Keratinocyte (primary cell): Measurements from ENCODE around the gene ZMYM2. TPM values are rescaled to one million over a fixed set of nuclear protein-coding genes. Genes with fewer than 3 reads are reported as not detected.

ENCODE experiments used
- DNase-seq: peaks from one replicate; pipeline ENCODE4 v3.0.0-alpha.2; 2011; ENCODE audit warnings: low read depth, missing footprints, low spot score
- FAIRE-seq: peaks from 2 replicates; lab custom pipeline; 2011; peaks lifted over from hg19 to GRCh38; lab: Jason Lieb, UNC
- H2AFZ ChIP-seq: 2 replicates; pipeline ENCODE4 v1.6.0; 2012; ENCODE audit warnings: low read length, control low read depth, inconsistent platforms; ENCODE audit not compliant: control insufficient read depth
- H3K27ac ChIP-seq: 2 replicates; pipeline ENCODE4 v1.5.1; 2011; ENCODE audit warnings: low read length; ENCODE audit not compliant: control insufficient read depth, insufficient read depth
- H3K27me3 ChIP-seq: 3 replicates; pipeline ENCODE4 v1.6.0; 2011; ENCODE audit warnings: low read length; ENCODE audit not compliant: control insufficient read depth, insufficient read depth; ENCODE audit errors: extremely low read depth
- H3K36me3 ChIP-seq, 2 experiments: 2 replicates in 1 of 2; 3 replicates in 1 of 2; pipeline ENCODE4 v1.5.1; 2011; ENCODE audit warnings: low read length in 2 of 2, mild to moderate bottlenecking in 1 of 2; ENCODE audit not compliant: control insufficient read depth in 2 of 2, insufficient read depth in 2 of 2; ENCODE audit errors: extremely low read depth in 1 of 2
- H3K4me1 ChIP-seq: 3 replicates; pipeline ENCODE4 v1.5.1; 2011; ENCODE audit warnings: low read length; ENCODE audit not compliant: control insufficient read depth, insufficient read depth; ENCODE audit errors: extremely low read depth
- H3K4me2 ChIP-seq: 3 replicates; pipeline ENCODE4 v1.6.0; 2011; ENCODE audit warnings: low read depth, low read length; ENCODE audit not compliant: control insufficient read depth, insufficient read depth; ENCODE audit errors: extremely low read depth
- H3K4me3 ChIP-seq, 3 experiments: fragments of 200-600 bp in 1 of 3; sonication (generic) in 1 of 3; 2 replicates in 2 of 3; 3 replicates in 1 of 3; pipeline ENCODE4 v1.5.1; 2011 to 2016; ENCODE audit warnings: low read length in 3 of 3, mild to moderate bottlenecking in 3 of 3, control low read depth in 2 of 3, inconsistent platforms in 1 of 3, low read depth in 1 of 3, mixed read lengths in 1 of 3, mixed run types in 1 of 3, moderate library complexity in 1 of 3; ENCODE audit not compliant: control insufficient read depth in 2 of 3, insufficient read depth in 2 of 3; ENCODE audit errors: extremely low read depth in 1 of 3
- H3K79me2 ChIP-seq: 2 replicates; pipeline ENCODE4 v1.6.0; 2012; ENCODE audit warnings: low read length; ENCODE audit not compliant: control insufficient read depth, insufficient read depth
- H3K9ac ChIP-seq: 3 replicates; pipeline ENCODE4 v1.6.0; 2011; ENCODE audit warnings: low read length; ENCODE audit not compliant: control insufficient read depth, insufficient read depth; ENCODE audit errors: extremely low read depth
- H3K9me1 ChIP-seq: 3 replicates; pipeline ENCODE4 v1.6.0; 2011; ENCODE audit warnings: low read length; ENCODE audit not compliant: control insufficient read depth, insufficient read depth; ENCODE audit errors: extremely low read depth
- H3K9me3 ChIP-seq: 2 replicates; pipeline ENCODE4 v1.5.1; 2012; ENCODE audit warnings: low read depth, low read length; ENCODE audit not compliant: control insufficient read depth
- H4K20me1 ChIP-seq: 3 replicates; pipeline ENCODE4 v1.6.0; 2011; ENCODE audit warnings: low read length; ENCODE audit not compliant: control insufficient read depth, insufficient read depth; ENCODE audit errors: extremely low read depth
- CTCF ChIP-seq, 3 experiments: IDR thresholded peaks in 1 of 3; conservative IDR thresholded peaks in 1 of 3; optimal IDR thresholded peaks in 1 of 3; 2 replicates in 2 of 3; 3 replicates in 1 of 3; pipeline versions ENCODE3 to v1.5.1; 2011; ENCODE audit warnings: low read length in 3 of 3, mild to moderate bottlenecking in 3 of 3, moderate library complexity in 2 of 3, control low read depth in 1 of 3, inconsistent platforms in 1 of 3; ENCODE audit not compliant: insufficient read depth in 2 of 3; ENCODE audit errors: extremely low read depth in 1 of 3
- EZH2 ChIP-seq: IDR thresholded peaks from one replicate; pipeline ENCODE4 v1.6.1; 2012; ENCODE audit warnings: inconsistent platforms, mild to moderate bottlenecking, low read length, moderate library complexity
- dilution Hi-C: fragments of 300-500 bp; cut with MboI; formaldehyde crosslinking; loops from one replicate; pipeline ENCODE4 v1.7.0; 2020; ENCODE audit warnings: low sequenced_read_pairs; ENCODE audit not compliant: extremely low pct_ligation_motif_present
- polyA plus RNA-seq, 5 experiments: library from polyadenylated mRNA; depleted of rRNA in 3 of 5; stranded (reverse) in 3 of 5; stranded (forward) in 1 of 5; unstranded in 1 of 5; fragments of >200 nt; gene quantifications; 1 replicate in 1 of 5; 2 replicates in 3 of 5; 3 replicates in 1 of 5; pipeline versions ENCODE4 v1.2.1 to v1.2.3, GENCODE V29; 2011 to 2012; ENCODE audit warnings: missing spikeins in 2 of 5, low read depth in 1 of 5, low replicate concordance in 1 of 5

ZMYM2 gene
- polyA plus RNA-seq, 1 donor (not counting 4 experiments of a cell fraction or from before 2014, with no cell fraction given): 51.3 TPM

GRCh38 chr13:20069956-20070355, 111.4 kb downstream of the ZMYM2 start:
- H4K20me1 ChIP-seq: no peaks in the 10 kb centered on the region
- H3K4me1 ChIP-seq: no peaks in the 10 kb centered on the region
- no peak overlapping the region for H3K4me2 ChIP-seq
- no peaks in the 10 kb centered on the region for H3K9me3 ChIP-seq
- H3K27ac ChIP-seq: no peak overlapping the region
- H3K79me2 ChIP-seq: no peaks in the 10 kb centered on the region
- H3K27me3 ChIP-seq: no peaks in the 10 kb centered on the region
- peaks cover 6 to 13% of the 10 kb centered on the region in 2 experiments for H3K36me3 ChIP-seq
- TF ChIP-seq CTCF (optimal IDR thresholded peaks at IDR 0.05 in 1 of 3, IDR thresholded peaks at IDR 0.05 in 1 of 3, conservative IDR thresholded peaks at IDR 0.05 in 1 of 3; ENCODE audit: extremely low read depth in 1 of 3, insufficient read depth in 2 of 3, low read length in 3 of 3) (no peak), EZH2 (no peak)
- no peak overlapping the region for H2AFZ ChIP-seq
- FAIRE-seq: no peak
- dilution Hi-C loops: no loop called here
- H3K4me3 ChIP-seq: no peak overlapping the region
- no peak overlapping the region for H3K9ac ChIP-seq
- DNase-seq: no peak
- H3K9me1 ChIP-seq: no peaks in the 10 kb centered on the region

GRCh38 chr13:20073775-20074174, 115.2 kb downstream of the ZMYM2 start:
- Histone ChIP-seq H3K4me1 (no peaks in the 10 kb centered on the region), H3K4me2 (no peak overlapping the region), H3K4me3 (no peak overlapping the region), H4K20me1 (no peaks in the 10 kb centered on the region), H3K27ac (no peak overlapping the region), H3K79me2 (no peaks in the 10 kb centered on the region), H3K9me3 (no peaks in the 10 kb centered on the region), H3K27me3 (no peaks in the 10 kb centered on the region), H3K9ac (no peak overlapping the region), H3K36me3 (peaks cover 0 to 7% of the 10 kb centered on the region in 2 experiments), H2AFZ (no peak overlapping the region), H3K9me1 (no peaks in the 10 kb centered on the region)
- dilution Hi-C loops: no loop called here
- DNase-seq: no peak
- FAIRE-seq: no peak
- no peak for TF ChIP-seq EZH2
- no peak for TF ChIP-seq CTCF (optimal IDR thresholded peaks at IDR 0.05 in 1 of 3, IDR thresholded peaks at IDR 0.05 in 1 of 3, conservative IDR thresholded peaks at IDR 0.05 in 1 of 3; ENCODE audit: extremely low read depth in 1 of 3, insufficient read depth in 2 of 3, low read length in 3 of 3)
